K562 (cell line): ENCODE data around the gene SLC25A44. TPM values are rescaled to one million over a fixed set of nuclear protein-coding genes. Genes with fewer than 3 reads are reported as not detected.

ENCODE experiments used
- ATAC-seq: fragments of 200-7000 bp; cut with Tn5 transposase; 3 replicates; pipeline ENCODE4 v1.9.1; 2020; ENCODE audit warnings: moderate library complexity
- BruUV-seq: library from RNA; stranded (reverse); fragments of 400-500 nt; replicated peaks from 2 replicates; lab custom pipeline; 2021; lab: Mats Ljungman, UMichigan
- CTCF ChIA-PET: fragments of 300-600 bp; formaldehyde crosslinking; extraction: SDS; loops from one replicate; lab custom pipeline; 2021; ENCODE audit warnings: low intra/inter-chr PET ratio; lab: Yijun Ruan, JAX
- POLR2A ChIA-PET: fragments of 300-600, 350-650 bp; sonication (Branson Sonifier 250); formaldehyde crosslinking; extraction: SDS; loops from one replicate; lab custom pipeline; 2021; ENCODE audit warnings: antibody characterized with exemption, inconsistent platforms; lab: Yijun Ruan, JAX
- DNase-seq, 4 experiments: peaks; one replicate each; pipeline versions ENCODE4 v3.0.0 to v3.0.0-alpha.2; 2011 to 2018; ENCODE audit warnings: low spot score in 3 of 4, mixed read lengths in 3 of 4; ENCODE audit errors: extremely low read depth in 1 of 4
- FAIRE-seq: peaks from 2 replicates; lab custom pipeline; 2011; peaks lifted over from hg19 to GRCh38; lab: Jason Lieb, UNC
- H2AFZ ChIP-seq: 2 replicates; pipeline ENCODE4 v1.6.0; 2011; ENCODE audit warnings: low read depth, low read length, control low read depth, inconsistent platforms
- H3K27ac ChIP-seq: fragments of 200-600 bp; 3 replicates; pipeline ENCODE4 v1.8.0; 2011; ENCODE audit warnings: low read depth, mild to moderate bottlenecking, control low read depth, inconsistent platforms, low read length, moderate library complexity, mixed read lengths; ENCODE audit errors: extremely low read depth
- H3K27me3 ChIP-seq, 2 experiments: fragments of 300-600 bp in 1 of 2; 2 replicates in 1 of 2; 3 replicates in 1 of 2; pipeline versions ENCODE4 v1.6.0 to v1.8.0; 2011; ENCODE audit warnings: inconsistent platforms in 2 of 2, low read length in 2 of 2, mild to moderate bottlenecking in 1 of 2, mixed read lengths in 1 of 2, moderate library complexity in 1 of 2; ENCODE audit not compliant: control insufficient read depth in 2 of 2, insufficient read depth in 2 of 2
- H3K36me3 ChIP-seq: fragments of 300-600 bp; 3 replicates; pipeline ENCODE4 v1.8.0; 2011; ENCODE audit warnings: mild to moderate bottlenecking, low read length, inconsistent platforms; ENCODE audit not compliant: control insufficient read depth, insufficient read depth
- H3K4me1 ChIP-seq, 2 experiments: fragments of 200-600 bp in 1 of 2; replicated peaks in 1 of 2; 2 replicates in 1 of 2; 3 replicates in 1 of 2; pipeline versions ENCODE4 v1.5.1 to v1.8.0; 2011; ENCODE audit warnings: inconsistent platforms in 2 of 2, low read length in 2 of 2, mild to moderate bottlenecking in 1 of 2, mixed read lengths in 1 of 2, moderate library complexity in 1 of 2; ENCODE audit not compliant: control insufficient read depth in 2 of 2, insufficient read depth in 2 of 2
- H3K4me2 ChIP-seq: 2 replicates; pipeline ENCODE4 v1.6.1; 2011; ENCODE audit warnings: low read length, control low read depth, inconsistent platforms, mixed read lengths; ENCODE audit not compliant: insufficient read depth
- H3K4me3 ChIP-seq: fragments of 200-600 bp; sonication (generic), shearing (Covaris generic); 2 replicates; pipeline ENCODE4 v1.5.1; 2016; ENCODE audit warnings: control low read depth, inconsistent platforms
- H3K79me2 ChIP-seq: fragments of 200-600 bp; 3 replicates; pipeline ENCODE4 v1.8.0; 2011; ENCODE audit warnings: low read length, inconsistent platforms; ENCODE audit not compliant: control insufficient read depth, insufficient read depth
- H3K9ac ChIP-seq, 2 experiments: 2 replicates each; pipeline versions ENCODE4 v1.6.0 to v1.6.1; 2011; ENCODE audit warnings: low read depth in 2 of 2, low read length in 2 of 2, control low read depth in 1 of 2, inconsistent platforms in 1 of 2, mild to moderate bottlenecking in 1 of 2, mixed read lengths in 1 of 2; ENCODE audit not compliant: insufficient read depth in 1 of 2
- H3K9me1 ChIP-seq: one replicate; pipeline ENCODE4 v1.6.0; 2011; ENCODE audit warnings: inconsistent platforms, mild to moderate bottlenecking, low read length, moderate library complexity; ENCODE audit not compliant: control insufficient read depth, insufficient read depth
- H3K9me3 ChIP-seq: replicated peaks from 2 replicates; pipeline ENCODE4 v1.5.1; 2011; ENCODE audit warnings: low read depth, low read length, inconsistent platforms; ENCODE audit not compliant: control insufficient read depth, insufficient read depth
- H4K20me1 ChIP-seq: replicated peaks from 2 replicates; pipeline ENCODE4 v1.6.1; 2011; ENCODE audit warnings: low read length, inconsistent platforms, mixed read lengths; ENCODE audit not compliant: control insufficient read depth, insufficient read depth
- GABPB2 ChIP-seq: fragments of 250-450 bp; sonication (Bioruptor Pico); conservative IDR thresholded peaks from 2 replicates; pipeline ENCODE4 v1.5.1; 2021; ENCODE audit warnings: mild to moderate bottlenecking
- KDM1A ChIP-seq, 2 experiments: fragments of 450-650 bp; IDR thresholded peaks; 2 replicates each; pipeline ENCODE4 v1.6.1; 2016; ENCODE audit warnings: mild to moderate bottlenecking in 2 of 2
- KDM4B ChIP-seq, 2 experiments: fragments of 450-650 bp in 1 of 2; sonication (generic) in 1 of 2; IDR thresholded peaks; 2 replicates each; pipeline ENCODE4 v1.6.1; 2016 to 2017; ENCODE audit warnings: borderline replicate concordance in 2 of 2, antibody characterized with exemption in 1 of 2, low read depth in 1 of 2, mild to moderate bottlenecking in 1 of 2
- MEIS2 ChIP-seq: fragments of 450-650 bp; IDR thresholded peaks from 2 replicates; pipeline ENCODE4 v1.6.1; 2014; ENCODE audit warnings: mild to moderate bottlenecking; ENCODE audit not compliant: partially characterized antibody
- PBX2 ChIP-seq, 2 experiments: IDR thresholded peaks in 1 of 2; conservative IDR thresholded peaks in 1 of 2; 2 replicates each; pipeline ENCODE4 v1.6.1; 2016; ENCODE audit warnings: low read depth in 2 of 2, mild to moderate bottlenecking in 1 of 2, missing compliant biosample characterization in 1 of 2, missing genetic modification characterization in 1 of 2, moderate library complexity in 1 of 2
- PKNOX1 ChIP-seq: fragments of 450-650 bp; IDR thresholded peaks from 2 replicates; pipeline ENCODE4 v1.6.1; 2016
- ZC3H11A ChIP-seq: IDR thresholded peaks from 2 replicates; pipeline ENCODE4 v1.6.1; 2012; ENCODE audit warnings: low read depth, low read length, improper control_type of control experiment
- ZNF23 ChIP-seq: fragments of 250-450 bp; sonication (Bioruptor Pico); IDR thresholded peaks from 2 replicates; pipeline ENCODE4 v1.4.0; 2020; ENCODE audit warnings: mild to moderate bottlenecking
- ZNF512 ChIP-seq: IDR thresholded peaks from 2 replicates; pipeline ENCODE4 v1.6.1; 2016; ENCODE audit warnings: missing genetic modification characterization, missing compliant biosample characterization
- WGBS: fragments of 100-300 bp; shearing (Covaris generic); methylation state at CpG from one replicate; pipeline ENCODE4 v1.1.6; 2016; ENCODE audit warnings: low coverage, mixed read lengths; ENCODE audit not compliant: insufficient coverage; ENCODE audit errors: missing lambda C conversion rate; 5-methylcytosine and 5-hydroxymethylcytosine counted together
- in situ Hi-C: fragments of 300-500 bp; cut with MboI; formaldehyde crosslinking; loops from 4 replicates; pipeline ENCODE4 v1.15.0; 2018; ENCODE audit warnings: inconsistent platforms, mixed read lengths
- intact Hi-C: fragments of 100-400 bp; cut with micrococcal nuclease; formaldehyde crosslinking; loops from 2 replicates; pipeline ENCODE4 v1.14.2; 2022
- polyA plus RNA-seq, 8 experiments: library from polyadenylated mRNA; depleted of rRNA in 4 of 8; stranded (reverse) in 5 of 8; unstranded in 3 of 8; fragments of >200 nt; fragmentation: Nextera tagmentation in 2 of 8; fragmentation: Illumina TruSeq in 1 of 8; extraction: Ambion mirVana in 2 of 8; extraction: Trizol in 1 of 8; gene quantifications; 2 replicates each; pipeline versions ENCODE4 v1.2.1 to v1.2.3, GENCODE V29; 2011 to 2014; ENCODE audit warnings: inconsistent platforms in 1 of 8, missing spikeins in 1 of 8
- total RNA-seq, 7 experiments: library from RNA; depleted of rRNA in 6 of 7; stranded (reverse); fragments of >200 nt in 6 of 7; fragmentation: Illumina TruSeq in 2 of 7; extraction: Trizol in 2 of 7; gene quantifications; 2 replicates each; pipeline versions ENCODE4 v1.2.1 to v1.2.3, GENCODE V29; 2011 to 2021; ENCODE audit warnings: low replicate concordance in 1 of 7

SLC25A44 gene
- total and polyA plus RNA-seq, 9 of the 15 experiments (the other 6 are each of a cell fraction or from before 2014, with no cell fraction given): 4.4 to 22.8 (median 12.5) TPM

- peak; percentile 66 for TF ChIP-seq MEIS2
- TF ChIP-seq ZNF512: no peak
- peak; percentile 49 for TF ChIP-seq PKNOX1
- no peak for TF ChIP-seq GABPB2 (CRISPR knock-in tag)
- TF ChIP-seq KDM1A (IDR thresholded peaks at IDR 0.05): 0 out of 4 replicates have a peak, but pooled peaks of 1 of the 2 experiments have one; percentile 14
- no peak for TF ChIP-seq KDM4B (IDR thresholded peaks at IDR 0.05; ENCODE audit: borderline replicate concordance in 2 of 2, low read depth in 1 of 2)
- no peak for TF ChIP-seq PBX2 (CRISPR knock-in tag; IDR thresholded peaks at IDR 0.05; ENCODE audit: low read depth)
- TF ChIP-seq PBX2 (tag; conservative IDR thresholded peaks at IDR 0.05; ENCODE audit: low read depth): peak; percentile 67; the same call in 1 of the 2 replicates
- no peak for TF ChIP-seq ZC3H11A
- no peak for TF ChIP-seq ZNF23 (CRISPR knock-in tag)
- WGBS: 60% methylated on average over 6 of the region's 6 CpGs
- in situ Hi-C loops: no loop called here
Measured at GRCh38 chr1:156164125-156164831, 29.6 kb upstream of the SLC25A44 start.

More at GRCh38 chr1:156164125-156164831, 29.6 kb upstream of the SLC25A44 start:
- Histone ChIP-seq H3K9me3 (no peaks in the 10 kb centered on the region), H3K4me1 (peaks cover 17 to 23% of the 10 kb centered on the region in 2 experiments), H3K9ac (no peak overlapping the region), H3K27me3 (no peaks in the 10 kb centered on the region), H2AFZ (no peak overlapping the region), H3K4me2 (no peak overlapping the region), H4K20me1 (no peaks in the 10 kb centered on the region), H3K4me3 (no peak overlapping the region), H3K9me1 (no peaks in the 10 kb centered on the region), H3K79me2 (no peaks in the 10 kb centered on the region), H3K36me3 (no peaks in the 10 kb centered on the region), H3K27ac (no peak overlapping the region)
- FAIRE-seq: no peak
- BruUV-seq: no TSS peak
- POLR2A ChIA-PET: interaction anchor here (0.5 to 2.0 kb wide), 7 partner anchors 9 to 49 kb away, joined by 3 to 8 read pairs (median 5); partner anchors contain the start of gene PMF1
- intact Hi-C loops: no loop called here
- ATAC-seq: no peak
- DNase-seq: peak in 1 of 4 experiments; percentile 5
- CTCF ChIA-PET: no interaction called here
